GM23338 (cell line): ENCODE measurements around the gene CCDC149. TPM values are rescaled to one million over a fixed set of nuclear protein-coding genes. Genes with fewer than 3 reads are reported as not detected.

Experiments
- ATAC-seq: fragments of 200-7000 bp; cut with Tn5 transposase; 3 replicates; pipeline ENCODE4 v1.9.1; 2020
- DNase-seq: peaks from one replicate; pipeline ENCODE4 v3.0.0-alpha.2; 2015; ENCODE audit warnings: low spot score
- H2AFZ ChIP-seq: fragments of 200-600 bp; sonication (generic); 2 replicates; pipeline ENCODE4 v1.8.0; 2016; ENCODE audit warnings: antibody characterized with exemption, mild to moderate bottlenecking, moderate library complexity
- H3F3A ChIP-seq: fragments of 200-600 bp; sonication (generic); replicated peaks from 2 replicates; pipeline ENCODE4 v1.8.0; 2017; ENCODE audit warnings: antibody characterized with exemption, mixed run types, low read depth
- H3K27ac ChIP-seq: fragments of 200-600 bp; sonication (generic); 2 replicates; pipeline ENCODE4 v1.6.1; 2016; ENCODE audit warnings: low read depth
- H3K27me3 ChIP-seq: fragments of 200-600 bp; sonication (generic); 2 replicates; pipeline ENCODE4 v1.8.0; 2016; ENCODE audit warnings: mild to moderate bottlenecking, mixed run types, moderate library complexity; ENCODE audit not compliant: insufficient read depth
- H3K36me3 ChIP-seq: fragments of 200-600 bp; sonication (generic); 2 replicates; pipeline ENCODE4 v1.8.0; 2016; ENCODE audit warnings: mild to moderate bottlenecking; ENCODE audit not compliant: insufficient read depth
- H3K4me1 ChIP-seq: fragments of 200-600 bp; sonication (generic); 2 replicates; pipeline ENCODE4 v1.8.0; 2016; ENCODE audit warnings: mild to moderate bottlenecking, moderate library complexity; ENCODE audit not compliant: insufficient read depth
- H3K4me2 ChIP-seq: fragments of 200-600 bp; sonication (generic); 2 replicates; pipeline ENCODE4 v1.7.1; 2017; ENCODE audit warnings: mixed run types
- H3K4me3 ChIP-seq: fragments of 200-600 bp; sonication (generic); 2 replicates; pipeline ENCODE4 v1.6.1; 2016; ENCODE audit warnings: mixed run types
- H3K79me2 ChIP-seq: fragments of 200-600 bp; sonication (generic); replicated peaks from 2 replicates; pipeline ENCODE4 v1.8.0; 2017; ENCODE audit warnings: mild to moderate bottlenecking; ENCODE audit not compliant: insufficient read depth
- H3K9me2 ChIP-seq: fragments of 200-600 bp; sonication (generic); 2 replicates; pipeline ENCODE4 v1.8.0; 2017; ENCODE audit not compliant: insufficient read depth
- H4K20me1 ChIP-seq: fragments of 200-600 bp; sonication (generic); replicated peaks from 2 replicates; pipeline ENCODE4 v1.8.0; 2017; ENCODE audit warnings: mild to moderate bottlenecking; ENCODE audit not compliant: insufficient read depth
- H3K27ac Mint-ChIP-seq: 2 replicates; pipeline ENCODE4 v1.8.0; 2020; ENCODE audit warnings: inconsistent platforms, mild to moderate bottlenecking, moderate library complexity, mixed read lengths
- H3K27me3 Mint-ChIP-seq: 3 replicates; pipeline ENCODE4 v1.8.0; 2022; ENCODE audit warnings: low read depth, mild to moderate bottlenecking, moderate library complexity, mixed read lengths, inconsistent platforms; ENCODE audit not compliant: insufficient read depth, poor library complexity
- H3K36me3 Mint-ChIP-seq: 3 replicates; pipeline ENCODE4 v1.8.0; 2021; ENCODE audit warnings: low read depth, mild to moderate bottlenecking, inconsistent platforms, moderate library complexity, mixed read lengths
- H3K4me1 Mint-ChIP-seq: 3 replicates; pipeline ENCODE4 v1.8.0; 2020; ENCODE audit warnings: mild to moderate bottlenecking, inconsistent platforms, mixed read lengths
- H3K4me3 Mint-ChIP-seq: 3 replicates; pipeline ENCODE4 v1.8.0; 2021; ENCODE audit warnings: moderate library complexity, mild to moderate bottlenecking, inconsistent platforms, mixed read lengths
- H3K9me3 Mint-ChIP-seq: 3 replicates; pipeline ENCODE4 v1.8.0; 2020; ENCODE audit warnings: moderate library complexity, mild to moderate bottlenecking, inconsistent platforms, mixed read lengths
- CREB1 ChIP-seq: fragments of 250-450 bp; sonication (Bioruptor Pico); IDR thresholded peaks from 2 replicates; pipeline ENCODE4 v1.5.0; 2020; ENCODE audit warnings: low read depth, mild to moderate bottlenecking, moderate library complexity
- CTCF ChIP-seq, 2 experiments: fragments of 200-600 bp in 1 of 2; sonication (generic) in 1 of 2; conservative IDR thresholded peaks; 2 replicates each; pipeline versions ENCODE4 v1.5.1 to v1.6.1; 2016 to 2017; ENCODE audit warnings: antibody characterized with exemption in 2 of 2, low read depth in 2 of 2, mild to moderate bottlenecking in 2 of 2, moderate library complexity in 1 of 2
- ETS1 ChIP-seq: IDR thresholded peaks from 2 replicates; pipeline ENCODE4 v1.6.1; 2016; ENCODE audit warnings: antibody characterized with exemption
- EZH2 ChIP-seq: fragments of 200-600 bp; sonication (generic); IDR thresholded peaks from one replicate; pipeline ENCODE4 v1.8.0; 2017; ENCODE audit warnings: antibody characterized with exemption, mild to moderate bottlenecking, low read depth; ENCODE audit not compliant: unreplicated experiment
- EZH2phosphoT487 ChIP-seq: fragments of 200-600 bp; sonication (generic); IDR thresholded peaks from one replicate; pipeline ENCODE4 v1.8.1; 2018; ENCODE audit warnings: antibody characterized with exemption; ENCODE audit not compliant: unreplicated experiment
- JUNB ChIP-seq: IDR thresholded peaks from one replicate; pipeline ENCODE4 v1.6.1; 2016; ENCODE audit warnings: antibody characterized with exemption; ENCODE audit not compliant: unreplicated experiment
- NANOG ChIP-seq: IDR thresholded peaks from 2 replicates; pipeline ENCODE4 v1.6.1; 2016; ENCODE audit warnings: antibody characterized with exemption, borderline replicate concordance
- POLR2AphosphoS5 ChIP-seq: IDR thresholded peaks from 2 replicates; pipeline ENCODE4 v1.6.1; 2016; ENCODE audit warnings: antibody characterized with exemption, low read depth
- REST ChIP-seq: IDR thresholded peaks from one replicate; pipeline ENCODE4 v1.6.1; 2018; ENCODE audit warnings: antibody characterized with exemption; ENCODE audit not compliant: unreplicated experiment
- STAT1 ChIP-seq: IDR thresholded peaks from one replicate; pipeline ENCODE4 v1.6.1; 2016; ENCODE audit warnings: antibody characterized with exemption; ENCODE audit not compliant: unreplicated experiment
- ZNF114 ChIP-seq: fragments of 250-450 bp; sonication (Bioruptor Pico); IDR thresholded peaks from 2 replicates; pipeline ENCODE4 v1.5.0; 2020; ENCODE audit warnings: mild to moderate bottlenecking, moderate library complexity
- ZNF331 ChIP-seq: fragments of 250-450 bp; sonication (Bioruptor Pico); IDR thresholded peaks from 2 replicates; pipeline ENCODE4 v1.5.0; 2020; ENCODE audit warnings: low read depth, mild to moderate bottlenecking, moderate library complexity
- ZNF462 ChIP-seq: fragments of 250-450 bp; sonication (Bioruptor Pico); IDR thresholded peaks from 2 replicates; pipeline ENCODE4 v1.5.0; 2020; ENCODE audit warnings: mild to moderate bottlenecking, moderate library complexity
- polyA plus RNA-seq: library from polyadenylated mRNA; unstranded; fragments of >200 nt; fragmentation: Nextera tagmentation; extraction: Ambion mirVana; gene quantifications from 2 replicates; pipeline ENCODE4 v1.2.1, GENCODE V29; 2016
- total RNA-seq: library from RNA; depleted of rRNA; stranded (reverse); fragments of >200 nt; shearing (Covaris generic); gene quantifications from 2 replicates; pipeline ENCODE4 v1.2.3, GENCODE V29; 2014

Gene CCDC149
- total and polyA plus RNA-seq, 2 experiments from 2014 or later, result 2.6 to 6.4 TPM

- no peak for DNase-seq
- no peaks in the 10 kb centered on the region for H3F3A ChIP-seq
- no peak overlapping the region for H3K27ac Mint-ChIP-seq
- no peaks in the 10 kb centered on the region for H3K9me3 Mint-ChIP-seq
- H3K9me2 ChIP-seq, result no peaks in the 10 kb centered on the region
- no peak for TF ChIP-seq ZNF331 (CRISPR knock-in tag)
- TF ChIP-seq EZH2, result no peak
- no peak for TF ChIP-seq STAT1
- no peak for TF ChIP-seq CREB1 (CRISPR knock-in tag)
- TF ChIP-seq CTCF (conservative IDR thresholded peaks at IDR 0.05; ENCODE audit: low read depth in 2 of 2), result no peak
- TF ChIP-seq NANOG, result no peak
- TF ChIP-seq ETS1, result no peak
- TF ChIP-seq EZH2phosphoT487, result no peak
- no peak for TF ChIP-seq POLR2AphosphoS5
- TF ChIP-seq ZNF114 (CRISPR knock-in tag), result no peak
- TF ChIP-seq ZNF462 (CRISPR knock-in tag), result no peak
- no peak for TF ChIP-seq JUNB
- no peak for TF ChIP-seq REST
- no peak overlapping the region for H2AFZ ChIP-seq
- H3K27me3 Mint-ChIP-seq, result no peaks in the 10 kb centered on the region
- H3K4me3 Mint-ChIP-seq, result no peak overlapping the region
- peaks cover 8% of the 10 kb centered on the region; the same call in 1 of the 2 replicates for H3K4me1 ChIP-seq
- no peak for ATAC-seq
- H3K4me3 ChIP-seq, result no peak overlapping the region
- no peaks in the 10 kb centered on the region for H3K36me3 ChIP-seq
- no peaks in the 10 kb centered on the region for H3K27me3 ChIP-seq
- H3K36me3 Mint-ChIP-seq, result no peaks in the 10 kb centered on the region
- no peaks in the 10 kb centered on the region for H4K20me1 ChIP-seq
- H3K4me1 Mint-ChIP-seq, result peaks cover 6% of the 10 kb centered on the region; the same call in 2 of the 3 replicates
- H3K79me2 ChIP-seq, result no peaks in the 10 kb centered on the region
- H3K27ac ChIP-seq, result no peak overlapping the region
- no peak overlapping the region for H3K4me2 ChIP-seq
These were observed 18.0 kb downstream of the CCDC149 start for GRCh38 chr4:24894846-24895245.
